Lower leg skin (tissue), 4 donors: Measurements from ENCODE around the gene SP3. TPM values are rescaled to one million over a fixed set of nuclear protein-coding genes. Genes with fewer than 3 reads are reported as not detected.

ENCODE experiments used
- DNase-seq, 2 donors: peaks; one replicate each; pipeline ENCODE4 v3.0.0-alpha.2; 2019; ENCODE audit warnings: low spot score in 2 of 2
- H3K4me3 ChIP-seq: fragments of 200-600 bp; sonication (generic); 2 replicates; pipeline ENCODE4 v1.5.1; 2017; ENCODE audit warnings: mild to moderate bottlenecking, low read depth; ENCODE audit not compliant: poor library complexity, severe bottlenecking
- POLR2A ChIP-seq, 2 donors: fragments of 450-650 bp; IDR thresholded peaks; one replicate each; pipeline ENCODE4 v1.6.1; 2016 to 2017; ENCODE audit warnings: antibody characterized with exemption in 2 of 2, mild to moderate bottlenecking in 1 of 2, moderate library complexity in 1 of 2
- WGBS, 2 donors: methylation state at CpG; one replicate each; pipeline ENCODE4 v1.1.5; 2018; 5-methylcytosine and 5-hydroxymethylcytosine counted together
- intact Hi-C: fragments of 100-400 bp; cut with DNase I; formaldehyde crosslinking; loops from one replicate; pipeline ENCODE4 v1.15.0; 2023; ENCODE audit warnings: low total_unique reads
- total RNA-seq, 4 donors: library from RNA; depleted of rRNA; stranded (reverse); fragments of >200 nt; gene quantifications; one replicate each; pipeline ENCODE4 v1.1.0, GENCODE V29; 2016
- TF ChIP-seq, protein P1 (sequence below), 3 donors: fragments of 450-650 bp; IDR thresholded peaks; one replicate each; pipeline ENCODE4 v1.5.1; 2016; ENCODE audit warnings: antibody characterized with exemption in 3 of 3, mild to moderate bottlenecking in 3 of 3, moderate library complexity in 2 of 3

Gene SP3
- total RNA-seq, 4 donors from 2014 or later, result 99.1 to 209 (median 124) TPM

DNA sequence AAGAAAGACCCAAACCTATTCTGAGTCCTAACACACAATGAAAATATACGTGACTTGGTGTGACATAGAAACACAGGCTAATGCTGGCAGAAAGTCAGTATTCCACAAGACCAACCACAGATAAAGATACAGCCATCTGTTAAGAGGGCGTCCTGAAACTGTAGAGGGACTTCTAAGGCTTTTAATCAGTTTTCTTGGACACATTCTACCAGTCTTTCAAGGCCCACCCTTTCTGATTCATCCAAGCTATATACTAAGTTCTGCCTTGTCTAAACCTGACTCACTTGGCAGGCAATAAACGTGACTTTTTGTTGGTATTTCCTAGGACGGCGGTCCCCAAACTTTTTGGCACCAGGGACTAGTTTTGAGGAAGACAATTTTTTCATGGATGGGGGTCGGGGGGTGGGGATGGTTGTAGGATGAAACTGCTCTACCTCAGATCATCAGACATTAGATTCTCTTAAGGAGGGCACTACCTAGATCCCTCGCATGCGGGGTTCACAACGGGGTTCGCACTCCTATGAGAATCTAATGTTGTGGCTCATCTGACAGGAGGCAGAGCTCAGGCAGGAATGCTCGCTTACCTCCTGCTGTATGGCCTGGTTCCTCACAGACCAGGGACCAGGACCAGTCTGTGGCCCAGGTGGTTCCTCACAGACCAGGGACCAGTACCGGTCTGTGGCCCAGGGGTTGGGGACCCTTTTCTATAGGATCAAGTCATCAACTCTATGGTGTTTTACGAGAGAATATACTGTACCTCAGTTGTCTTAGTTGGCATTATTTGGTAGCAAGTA, 61.4 kb downstream of the SP3 start:
- DNase-seq, result no peak
- no peak for TF ChIP-seq POLR2A (IDR thresholded peaks at IDR 0.05)
- TF ChIP-seq, protein P1, sequence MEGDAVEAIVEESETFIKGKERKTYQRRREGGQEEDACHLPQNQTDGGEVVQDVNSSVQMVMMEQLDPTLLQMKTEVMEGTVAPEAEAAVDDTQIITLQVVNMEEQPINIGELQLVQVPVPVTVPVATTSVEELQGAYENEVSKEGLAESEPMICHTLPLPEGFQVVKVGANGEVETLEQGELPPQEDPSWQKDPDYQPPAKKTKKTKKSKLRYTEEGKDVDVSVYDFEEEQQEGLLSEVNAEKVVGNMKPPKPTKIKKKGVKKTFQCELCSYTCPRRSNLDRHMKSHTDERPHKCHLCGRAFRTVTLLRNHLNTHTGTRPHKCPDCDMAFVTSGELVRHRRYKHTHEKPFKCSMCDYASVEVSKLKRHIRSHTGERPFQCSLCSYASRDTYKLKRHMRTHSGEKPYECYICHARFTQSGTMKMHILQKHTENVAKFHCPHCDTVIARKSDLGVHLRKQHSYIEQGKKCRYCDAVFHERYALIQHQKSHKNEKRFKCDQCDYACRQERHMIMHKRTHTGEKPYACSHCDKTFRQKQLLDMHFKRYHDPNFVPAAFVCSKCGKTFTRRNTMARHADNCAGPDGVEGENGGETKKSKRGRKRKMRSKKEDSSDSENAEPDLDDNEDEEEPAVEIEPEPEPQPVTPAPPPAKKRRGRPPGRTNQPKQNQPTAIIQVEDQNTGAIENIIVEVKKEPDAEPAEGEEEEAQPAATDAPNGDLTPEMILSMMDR (IDR thresholded peaks at IDR 0.05), result no peak
- intact Hi-C loops, result no loop called here
- 80 to 85% methylated on average over 13 of the region's 13 CpGs for WGBS, 2 donors
- H3K4me3 ChIP-seq, result no peak overlapping the region

DNA sequence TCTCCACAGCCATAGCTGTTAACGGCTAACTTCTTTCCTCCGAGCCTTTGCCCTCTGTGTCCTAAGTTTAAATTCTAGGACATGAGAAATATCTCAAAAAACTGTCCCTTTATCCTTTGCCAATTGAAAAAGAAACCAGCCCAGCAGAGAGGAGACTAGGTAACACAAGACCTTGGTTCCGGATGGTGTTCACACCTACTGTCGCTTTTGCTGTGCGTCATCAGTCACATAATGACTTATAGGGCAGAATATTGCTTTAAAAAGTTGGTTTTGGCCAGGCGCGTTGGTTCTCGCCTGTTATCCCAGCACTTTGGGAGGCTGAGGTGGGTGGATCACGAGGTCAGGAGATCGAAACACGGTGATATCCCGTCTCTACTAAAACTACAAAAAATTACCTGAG, 66.2 kb downstream of the SP3 start:
- TF ChIP-seq, protein P1 (IDR thresholded peaks at IDR 0.05), result no peak
- no peak for TF ChIP-seq POLR2A (IDR thresholded peaks at IDR 0.05)
- 92 to 94% methylated on average over 12 of the region's 12 CpGs for WGBS, 2 donors
- intact Hi-C loops, result no loop called here
- H3K4me3 ChIP-seq, result no peak overlapping the region
- DNase-seq, result no peak

DNA sequence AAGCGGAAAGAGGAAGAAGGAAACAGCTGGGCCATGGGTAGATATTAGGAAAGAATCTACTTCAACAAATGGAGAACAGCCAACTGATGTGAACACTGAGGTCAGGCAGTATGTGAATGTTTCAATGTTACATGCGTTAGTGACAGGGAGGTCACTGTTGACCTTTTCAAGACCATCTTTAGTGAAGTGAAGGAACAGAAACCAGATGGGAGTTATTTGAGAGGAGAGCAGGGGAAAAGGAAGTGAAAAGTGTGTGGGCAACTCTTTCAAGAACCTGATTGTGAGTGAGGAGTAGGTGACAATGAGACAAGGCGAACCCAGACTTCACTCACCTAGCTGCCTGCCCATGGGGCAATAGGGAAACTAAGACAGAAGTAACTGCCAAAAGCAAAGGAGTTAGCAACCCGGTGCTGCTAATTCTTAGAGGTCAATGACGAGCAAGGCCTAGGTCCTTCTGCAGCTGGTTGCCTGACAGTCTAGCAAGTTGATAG, 67.0 kb downstream of the SP3 start:
- 81 to 82% methylated on average over 5 of the region's 5 CpGs for WGBS, 2 donors
- H3K4me3 ChIP-seq, result no peak overlapping the region
- no peak for TF ChIP-seq POLR2A (IDR thresholded peaks at IDR 0.05)
- TF ChIP-seq, protein P1 (IDR thresholded peaks at IDR 0.05), result no peak
- DNase-seq, result no peak
- intact Hi-C loops, result no loop called here

DNA sequence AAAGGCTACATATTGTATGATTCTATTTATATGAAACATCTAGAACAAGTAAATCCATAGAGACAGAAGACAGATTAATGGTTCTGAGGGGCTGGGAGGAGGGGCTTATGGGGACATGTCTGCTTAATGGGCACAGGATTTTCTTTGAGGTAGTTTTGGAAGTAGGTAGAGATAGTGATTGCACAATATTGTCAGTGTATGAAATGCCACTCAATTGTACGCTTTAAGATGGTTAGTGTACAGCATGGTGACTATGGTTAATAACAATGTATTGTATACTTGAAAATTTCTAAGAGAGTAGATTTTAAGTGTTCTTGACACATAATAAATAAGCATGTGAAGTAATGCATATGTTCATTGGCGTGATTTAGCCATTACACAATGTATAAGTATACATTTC, 68.4 kb downstream of the SP3 start:
- no peak overlapping the region for H3K4me3 ChIP-seq
- TF ChIP-seq, protein P1 (IDR thresholded peaks at IDR 0.05), result no peak
- no peak for TF ChIP-seq POLR2A (IDR thresholded peaks at IDR 0.05)
- 96 to 97% methylated on average over 2 of the region's 2 CpGs for WGBS, 2 donors
- no peak for DNase-seq
- intact Hi-C loops, result no loop called here

DNA sequence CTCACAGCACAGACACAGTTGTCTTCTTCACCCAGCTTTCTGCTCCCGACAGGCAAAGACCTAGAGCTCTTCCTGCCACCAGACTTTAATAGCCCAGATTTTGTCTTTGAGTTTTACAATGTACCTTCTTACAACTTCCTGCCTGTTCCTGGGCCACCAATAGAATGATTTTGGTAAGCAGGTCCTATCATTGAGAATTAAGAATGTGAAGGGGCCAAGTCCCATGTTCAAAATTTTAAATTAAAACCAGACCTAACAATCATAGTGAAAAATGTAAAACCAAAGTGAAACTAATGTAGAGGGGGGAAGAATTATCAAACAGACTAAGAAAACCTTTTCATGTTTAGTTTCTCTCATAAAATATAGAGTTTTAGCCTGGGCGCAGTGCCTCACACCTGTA, 72.8 kb downstream of the SP3 start:
- intact Hi-C loops, result no loop called here

More for the DNA sequence above, 72.8 kb downstream of the SP3 start:
- no peak for DNase-seq
- H3K4me3 ChIP-seq, result no peak overlapping the region
- TF ChIP-seq POLR2A (IDR thresholded peaks at IDR 0.05), result no peak
- TF ChIP-seq, protein P1 (IDR thresholded peaks at IDR 0.05), result no peak
- 75 to 83% methylated on average over 2 of the region's 2 CpGs for WGBS, 2 donors
